HepG2 (cell line): ENCODE measurements around the gene MT4.

Experiments used
- CTCF ChIP-seq: sonication (generic); formaldehyde crosslinking; IDR thresholded peaks from 2 replicates; pipeline ENCODE4 v1.5.0; 2020; ENCODE audit warnings: mild to moderate bottlenecking, missing genetic modification reagents, moderate library complexity
- KAT8 ChIP-seq: IDR thresholded peaks from 2 replicates; pipeline ENCODE4 v1.6.1; 2016; ENCODE audit warnings: missing genetic modification reagents, missing compliant biosample characterization
- PRPF4 ChIP-seq: fragments of 200-400 bp; formaldehyde crosslinking; IDR thresholded peaks from 2 replicates; pipeline ENCODE4 v1.6.1; 2016; ENCODE audit warnings: low read length, low read depth; ENCODE audit not compliant: poor library complexity, severe bottlenecking
- ZNF235 ChIP-seq: sonication (generic); formaldehyde crosslinking; IDR thresholded peaks from 2 replicates; pipeline ENCODE4 v1.8.1; 2023; ENCODE audit warnings: mild to moderate bottlenecking, missing genetic modification reagents, borderline replicate concordance

DNA sequence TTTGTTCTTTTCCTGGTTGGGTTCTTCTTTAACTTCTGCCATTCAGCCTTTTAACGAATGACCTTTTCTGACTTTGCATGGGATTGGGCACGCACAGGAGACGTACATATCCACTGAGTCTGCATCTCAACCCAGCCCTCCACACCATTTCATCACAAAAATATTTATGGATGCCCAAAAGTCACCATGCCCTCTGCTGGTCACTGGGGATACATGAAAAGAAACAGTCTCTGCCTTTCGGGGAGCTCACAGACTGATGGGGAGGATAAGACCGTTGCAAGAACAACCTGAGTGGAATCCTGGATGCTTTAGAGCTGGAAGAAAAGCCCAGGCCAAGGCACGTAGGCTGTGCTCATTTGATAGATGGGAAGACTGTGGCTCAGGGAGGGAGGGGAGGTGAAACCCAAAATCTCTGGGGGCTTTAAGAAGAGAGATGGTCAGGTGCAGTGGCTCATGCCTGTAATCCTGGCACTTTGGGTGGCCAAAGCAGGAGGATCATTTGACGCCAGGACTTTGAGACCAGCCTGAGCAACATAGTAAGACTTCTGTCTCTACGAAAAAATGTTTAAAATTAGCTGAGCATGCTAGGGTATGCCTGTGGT lies 35.6 kb downstream of the MT4 start:
- TF ChIP-seq PRPF4 = no peak
- TF ChIP-seq CTCF = peak; percentile 85
- no peak for TF ChIP-seq KAT8
- TF ChIP-seq ZNF235 (CRISPR knock-in tag) = no peak
